Measurements from ENCODE around the gene S1PR3.

DNA sequence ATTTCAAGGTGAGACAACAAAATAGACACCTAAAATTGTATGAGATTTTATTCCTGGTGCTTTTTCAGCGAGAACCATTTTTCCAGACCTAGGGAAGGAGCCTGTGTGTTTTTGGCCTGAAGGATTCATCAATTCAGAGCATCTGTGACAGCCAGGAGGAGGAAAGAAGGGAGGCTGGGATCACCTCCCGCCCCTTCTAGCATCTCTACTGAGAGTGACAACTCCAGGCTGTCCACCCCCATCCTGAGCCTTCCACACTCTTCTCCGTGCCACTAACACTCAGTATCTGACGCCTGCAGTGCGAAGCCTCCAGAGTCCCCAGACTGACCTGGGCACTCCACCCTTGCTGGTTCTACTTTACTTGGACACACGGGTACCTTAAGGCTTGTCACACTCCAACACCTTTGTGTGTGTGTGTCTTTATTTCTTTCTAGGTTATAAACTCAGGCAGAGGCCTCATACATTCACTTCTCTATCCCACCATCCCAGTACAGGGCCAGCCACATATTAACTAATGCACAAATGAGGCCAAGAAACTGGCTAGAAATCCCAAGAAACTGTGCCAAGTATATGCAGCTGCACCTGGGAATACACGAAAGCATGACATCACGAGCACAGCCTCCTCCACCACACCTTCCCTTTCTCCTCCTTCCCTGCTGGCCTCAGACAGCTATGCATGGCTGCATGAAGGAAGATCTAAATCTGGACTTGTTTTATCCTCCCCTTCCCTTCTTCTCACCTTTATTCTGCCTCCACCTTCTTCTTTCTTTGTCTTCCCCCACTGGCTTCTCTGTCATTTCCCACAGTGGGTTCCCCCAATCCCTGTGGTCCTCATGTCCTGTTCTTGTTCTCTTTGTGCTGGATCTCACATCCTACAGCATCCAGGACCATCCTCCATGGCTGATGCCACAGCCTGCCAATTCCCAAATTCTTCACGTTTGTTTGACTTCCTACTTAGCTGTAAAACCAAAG is 16.0 kb downstream of the S1PR3 start:
- TF ChIP-seq, protein P1, sequence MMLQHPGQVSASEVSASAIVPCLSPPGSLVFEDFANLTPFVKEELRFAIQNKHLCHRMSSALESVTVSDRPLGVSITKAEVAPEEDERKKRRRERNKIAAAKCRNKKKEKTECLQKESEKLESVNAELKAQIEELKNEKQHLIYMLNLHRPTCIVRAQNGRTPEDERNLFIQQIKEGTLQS (IDR thresholded peaks at IDR 0.05) = no peak
- TF ChIP-seq RXRA (IDR thresholded peaks at IDR 0.05) = no peak
